Measurements from ENCODE around the gene USP32. TPM values are rescaled to one million over a fixed set of nuclear protein-coding genes. Genes with fewer than 3 reads are reported as not detected.

Gene USP32
- total RNA-seq, 1 donor from 2014 or later = 39.0 TPM

DNA sequence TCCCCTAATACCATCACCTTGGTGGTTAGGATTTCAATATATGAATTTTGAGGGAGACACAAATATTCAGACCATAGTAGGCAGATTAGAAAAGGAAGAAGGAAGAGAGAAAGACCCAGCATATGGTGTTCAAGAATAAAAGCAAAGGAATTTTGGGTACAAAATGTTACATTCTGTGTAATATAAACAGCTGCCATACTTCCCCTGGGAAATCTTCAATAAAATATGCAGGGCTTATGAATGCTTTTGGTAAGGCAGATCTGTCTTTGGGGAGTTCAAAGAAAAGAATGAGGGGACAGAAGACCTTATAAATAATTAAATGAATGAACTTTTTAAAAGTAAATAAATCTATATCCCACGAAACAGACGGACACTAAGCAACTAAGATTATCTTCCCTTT is 91.9 kb downstream of the USP32 start:
- DNase-seq (ENCODE audit: low spot score) = no peak

DNA sequence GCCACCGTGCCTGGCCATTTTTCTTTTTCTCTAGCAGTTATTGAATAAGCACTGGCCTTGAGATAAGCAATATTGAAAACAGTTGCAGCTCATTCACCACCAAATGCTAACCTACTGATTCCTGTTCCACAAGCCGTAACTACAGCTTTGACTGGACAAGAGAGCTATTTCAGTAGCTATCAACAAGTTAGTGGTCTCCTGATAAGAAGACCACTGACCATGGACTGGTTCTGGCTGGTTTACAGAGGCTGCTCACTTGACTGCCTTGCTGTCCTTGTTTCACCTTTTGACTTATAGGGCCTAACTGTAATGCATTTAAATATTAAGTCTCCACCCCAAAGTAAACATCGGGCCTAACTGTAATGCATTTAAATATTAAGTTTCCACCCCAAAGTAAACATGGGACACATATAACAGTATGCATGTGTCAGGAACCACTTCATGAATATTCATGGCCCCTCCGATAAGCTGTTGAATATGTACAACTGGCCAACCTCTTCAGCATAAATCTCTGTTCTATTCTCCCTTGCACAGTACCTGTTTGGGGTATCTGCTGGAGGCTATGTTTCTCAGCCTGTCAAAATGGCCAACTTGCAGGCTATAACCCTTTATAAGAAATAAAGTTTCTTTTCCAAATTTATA is 94.1 kb downstream of the USP32 start:
- no peak for DNase-seq (ENCODE audit: low spot score)

DNA sequence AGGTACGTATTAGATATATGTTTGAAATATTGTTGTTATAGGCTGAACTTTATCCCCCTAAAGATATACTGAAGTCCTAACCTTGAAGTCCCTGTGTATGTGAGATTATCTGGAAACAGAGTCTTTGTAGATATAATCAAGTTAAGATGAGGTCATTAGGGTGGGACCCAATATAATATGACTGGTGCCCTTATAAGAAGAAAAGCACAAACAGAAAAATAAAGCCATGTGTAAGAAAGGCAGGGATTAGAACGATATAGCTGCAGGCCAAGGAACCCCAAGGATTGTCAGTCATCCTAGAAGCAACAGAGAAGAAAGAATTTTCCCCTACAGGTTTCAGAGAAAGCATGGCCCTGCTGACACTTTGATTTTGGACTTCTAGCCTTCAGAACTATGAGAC is 95.8 kb downstream of the USP32 start:
- DNase-seq (ENCODE audit: low spot score) = no peak

DNA sequence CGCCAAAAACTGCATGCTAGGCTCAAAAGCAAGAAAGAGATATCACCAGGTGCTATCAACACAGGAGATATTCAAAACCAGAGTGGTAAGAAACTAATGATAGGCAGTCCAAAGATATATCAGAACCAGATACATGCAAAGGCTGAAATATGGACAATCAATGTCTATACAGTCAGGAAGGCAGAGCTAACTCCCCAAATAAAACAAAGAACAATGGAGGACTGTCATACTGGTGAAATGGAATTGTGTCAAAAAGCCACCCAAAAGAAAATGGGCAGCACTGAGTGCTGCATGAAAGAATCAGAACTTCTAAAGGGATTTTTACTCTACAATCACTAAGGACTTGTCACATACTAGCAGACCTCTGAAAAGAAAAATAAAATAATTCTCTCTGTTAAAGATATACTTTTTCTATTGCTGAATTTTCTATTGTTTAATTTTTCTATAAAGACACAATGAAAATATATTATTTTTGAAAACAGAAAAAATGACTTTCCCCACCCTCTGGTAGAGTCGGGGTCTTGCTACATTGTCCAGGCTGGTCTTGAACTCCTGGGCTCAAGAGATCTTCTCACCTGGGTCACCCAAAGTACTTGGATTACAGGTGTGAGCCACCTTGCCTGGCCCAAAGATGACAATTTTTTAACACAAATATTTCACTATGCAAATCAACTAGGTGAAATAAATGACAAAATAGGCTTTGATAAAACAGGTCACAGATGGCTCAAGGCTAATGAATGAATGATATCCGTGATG is 98.2 kb downstream of the USP32 start:
- DNase-seq (ENCODE audit: low spot score) = no peak

DNA sequence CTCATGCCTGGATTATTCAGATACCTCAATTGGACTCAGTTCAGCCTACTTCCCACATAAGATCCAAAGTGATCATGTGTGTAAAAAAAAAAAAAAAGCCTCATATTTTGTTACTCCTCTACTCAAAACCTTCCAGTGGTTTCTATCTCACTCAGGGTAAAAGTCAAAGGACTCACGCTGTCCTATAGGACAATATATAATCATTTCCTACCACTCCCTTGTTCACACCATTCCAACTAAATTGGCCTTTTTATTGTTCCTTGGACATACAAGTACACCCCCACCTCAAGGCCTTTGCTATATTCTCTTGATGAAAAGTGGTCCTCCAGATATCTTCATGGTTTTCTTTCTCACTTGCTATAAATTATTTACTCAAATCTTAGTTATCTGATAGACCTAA is 99.2 kb downstream of the USP32 start:
- no peak for DNase-seq (ENCODE audit: low spot score)

DNA sequence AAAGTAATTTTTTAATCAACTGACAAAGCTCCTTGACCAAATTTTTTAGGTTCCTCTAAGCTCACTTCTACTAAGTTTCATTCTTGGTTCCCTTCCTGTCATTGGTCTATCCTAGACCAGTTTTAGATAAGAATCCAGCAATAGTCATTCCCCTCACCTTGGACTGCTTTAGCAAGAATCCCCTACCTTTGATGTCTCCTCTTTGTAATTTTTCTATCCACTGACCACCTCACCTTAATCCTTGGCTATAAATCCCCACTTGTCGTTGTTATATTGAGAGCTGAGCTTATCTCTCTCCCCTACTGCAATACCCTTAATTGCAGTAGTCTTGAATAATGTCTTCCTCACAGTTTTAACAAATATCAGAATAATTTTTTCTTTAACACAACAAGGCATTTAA is 107.2 kb downstream of the USP32 start:
- DNase-seq (ENCODE audit: low spot score) = no peak

DNA sequence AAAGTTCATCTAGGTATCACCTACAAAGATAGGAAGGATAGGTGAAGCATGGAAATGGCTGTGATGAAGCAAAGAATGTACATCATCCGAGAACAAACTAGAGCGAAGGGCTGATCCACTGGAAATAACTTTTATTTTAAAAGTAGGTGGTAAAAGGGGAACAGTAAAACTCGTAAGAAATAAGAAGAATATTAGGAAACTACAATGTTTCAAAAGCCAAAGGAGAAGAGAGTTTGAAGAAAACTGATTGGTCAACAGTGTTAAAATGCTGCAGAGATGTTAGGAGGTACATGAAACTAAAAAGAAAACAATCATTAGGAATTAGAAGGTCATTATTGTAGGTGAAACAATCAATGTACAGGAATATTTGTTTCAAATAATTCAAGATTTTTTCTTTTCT is 108.1 kb downstream of the USP32 start:
- no peak for DNase-seq (ENCODE audit: low spot score)

DNA sequence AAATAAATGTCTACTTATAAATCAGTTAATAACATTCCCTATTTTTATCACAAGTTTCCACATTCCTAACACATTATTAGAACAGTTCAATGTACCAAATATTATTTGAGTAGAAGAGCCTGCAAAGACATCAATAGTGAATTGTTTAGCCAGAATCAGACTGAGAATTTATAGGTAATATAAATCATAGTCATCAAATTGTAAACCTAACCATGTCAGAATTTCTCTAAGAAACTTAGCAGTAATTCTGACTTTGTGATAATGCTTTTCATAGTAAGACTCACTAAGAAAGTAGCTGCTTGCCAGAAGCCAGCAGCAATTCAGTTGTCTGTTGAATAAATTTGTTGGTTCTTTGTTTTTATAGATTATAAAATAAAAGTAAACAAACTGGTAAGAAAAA is 111.3 kb downstream of the USP32 start:
- DNase-seq (ENCODE audit: low spot score) = no peak

DNA sequence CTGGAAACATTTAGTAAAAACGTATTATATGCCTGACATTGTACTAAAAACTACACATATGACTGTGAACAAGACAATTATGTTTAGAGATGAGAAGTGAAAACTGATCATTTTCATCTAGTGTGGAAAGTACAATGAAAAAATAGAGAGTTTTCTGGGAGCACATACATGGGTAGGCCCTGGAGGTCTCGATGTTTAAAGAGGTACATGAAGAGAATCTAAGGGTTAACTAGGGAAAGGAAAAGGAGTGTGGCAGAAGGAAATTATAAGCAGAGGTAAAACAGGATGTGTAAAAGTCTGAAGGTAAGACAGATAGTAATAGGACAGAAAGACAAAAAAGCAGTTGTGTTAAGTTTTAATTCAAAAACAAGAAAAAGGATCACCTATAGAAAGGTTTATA is 113.7 kb downstream of the USP32 start:
- no peak for DNase-seq (ENCODE audit: low spot score)

DNA sequence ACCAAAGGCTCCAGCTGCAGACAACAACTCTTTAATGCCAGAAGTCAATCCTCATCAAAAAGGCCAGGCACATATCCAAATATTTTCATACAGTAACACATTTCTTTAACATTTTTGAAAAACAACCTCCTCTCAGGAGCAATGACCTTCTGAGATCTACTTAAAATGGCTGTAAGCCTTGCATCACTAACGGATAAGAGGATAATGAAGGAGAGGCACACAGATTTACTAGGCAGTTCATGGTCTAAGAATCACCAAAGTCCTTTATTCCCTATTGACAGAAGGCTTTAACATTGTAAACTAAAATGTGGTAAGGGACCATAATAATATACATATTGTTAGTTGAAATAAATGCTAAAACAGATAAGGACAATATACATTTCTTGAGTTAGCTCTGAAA is 114.7 kb downstream of the USP32 start:
- no peak for DNase-seq (ENCODE audit: low spot score)

DNA sequence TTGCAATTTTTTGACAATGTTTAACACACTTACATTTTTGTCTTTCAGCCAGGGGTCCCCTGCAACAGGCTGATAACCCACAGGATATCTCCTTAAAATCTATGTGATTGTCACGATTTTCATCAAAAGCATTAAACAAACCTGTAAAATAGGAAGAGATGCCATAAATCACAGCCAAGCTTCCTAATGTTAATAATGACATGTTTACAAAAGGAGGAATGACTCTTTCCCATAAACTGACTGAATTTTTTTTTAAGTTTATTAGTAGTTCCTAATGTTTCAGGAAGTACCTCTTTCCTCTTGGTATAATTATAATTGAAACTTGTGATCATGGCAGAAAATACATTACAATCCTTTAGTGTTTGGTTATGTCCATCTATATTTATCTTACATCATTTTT is 122.5 kb downstream of the USP32 start:
- DNase-seq (ENCODE audit: low spot score) = no peak

DNA sequence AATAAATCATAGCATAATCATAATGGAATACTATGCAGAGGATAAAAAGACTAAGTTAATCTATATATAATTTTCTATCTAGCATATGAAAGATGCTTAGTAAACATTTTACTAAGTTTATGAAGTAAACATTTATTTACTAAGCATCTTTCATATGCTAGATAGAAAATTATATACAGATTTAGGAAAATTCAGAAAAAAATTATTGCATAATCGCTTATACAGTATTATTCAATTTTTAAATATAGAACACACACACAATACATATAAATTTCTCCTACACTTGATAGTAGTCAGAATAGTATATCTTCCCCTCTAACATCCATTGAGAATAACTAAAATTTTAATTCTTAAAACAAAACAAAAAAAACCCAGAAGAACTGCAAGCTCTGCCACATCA is 131.4 kb downstream of the USP32 start:
- DNase-seq (ENCODE audit: low spot score) = no peak

DNA sequence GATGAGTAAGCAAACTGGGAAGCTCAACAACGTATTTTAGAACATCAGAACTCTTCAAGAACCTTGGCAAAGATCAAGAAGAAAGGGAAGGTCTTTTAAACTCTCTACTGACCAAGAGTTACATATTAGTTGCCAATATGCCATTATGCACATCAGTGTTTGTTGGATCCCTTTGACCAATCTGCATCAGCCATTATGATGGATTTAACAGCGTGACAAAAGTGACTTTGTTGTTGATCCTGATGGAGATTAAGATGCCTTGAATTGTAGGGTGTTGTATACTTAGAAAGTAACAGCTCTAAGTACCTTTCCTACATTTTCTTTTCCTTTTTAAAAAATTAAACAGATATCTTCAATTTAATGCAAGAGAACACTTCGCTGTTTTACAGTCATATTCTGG is 133.6 kb downstream of the USP32 start:
- DNase-seq (ENCODE audit: low spot score) = no peak

DNA sequence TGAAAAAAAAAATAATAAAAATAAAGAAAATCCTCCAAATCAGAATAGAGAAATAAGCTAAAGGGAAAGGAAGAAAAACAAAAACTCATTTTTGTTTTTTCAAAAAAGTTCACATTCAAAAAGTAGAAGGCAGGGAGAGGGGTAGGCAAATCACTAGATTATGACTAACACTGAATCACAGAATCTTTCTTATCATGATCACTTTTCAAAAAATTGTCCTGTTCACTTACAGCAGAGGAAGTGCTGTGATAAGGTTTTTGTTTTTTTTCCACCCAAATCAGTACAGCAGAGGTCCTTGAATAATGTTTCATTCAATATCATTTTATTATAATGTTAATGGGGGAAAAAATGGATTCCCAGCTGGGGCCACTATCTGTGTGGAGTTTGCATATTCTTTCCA is 135.8 kb downstream of the USP32 start:
- DNase-seq (ENCODE audit: low spot score) = no peak

DNA sequence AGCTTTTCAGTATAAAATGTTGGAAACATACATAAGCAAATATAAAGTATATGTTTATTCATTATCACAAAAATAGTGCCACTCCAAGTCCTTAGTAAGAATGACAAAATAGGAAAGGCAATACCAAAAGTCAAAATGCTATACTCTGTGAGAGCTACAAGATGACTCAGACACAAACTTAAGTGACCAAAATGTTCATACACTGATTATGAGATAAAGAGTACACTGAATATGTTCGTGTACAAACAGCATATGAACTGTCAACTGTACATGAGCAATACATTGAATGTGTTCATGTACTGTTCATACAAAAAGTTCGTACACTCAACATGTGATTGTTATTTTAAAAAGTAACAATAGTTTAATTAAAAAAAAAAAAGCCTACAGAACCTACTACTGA is 138.9 kb downstream of the USP32 start:
- DNase-seq (ENCODE audit: low spot score) = no peak

DNA sequence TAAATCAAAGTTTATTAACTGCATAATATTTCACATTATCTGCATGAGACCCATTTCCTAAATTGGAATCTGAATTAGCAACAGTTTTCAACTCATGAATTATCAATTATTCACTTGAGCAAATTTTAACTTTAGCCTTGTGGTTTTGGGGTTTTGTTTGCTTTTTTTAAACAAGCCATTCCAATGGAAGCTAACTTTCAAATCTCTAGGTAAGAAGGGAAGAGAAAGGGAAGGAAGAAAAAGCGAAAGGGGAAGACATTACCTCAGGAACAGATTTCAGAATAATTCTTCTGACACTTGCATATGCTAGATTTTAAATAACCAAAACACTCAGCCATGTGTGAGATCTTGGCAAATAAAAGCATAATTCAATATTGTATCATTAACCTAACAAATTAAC is 139.5 kb downstream of the USP32 start:
- DNase-seq (ENCODE audit: low spot score) = no peak

DNA sequence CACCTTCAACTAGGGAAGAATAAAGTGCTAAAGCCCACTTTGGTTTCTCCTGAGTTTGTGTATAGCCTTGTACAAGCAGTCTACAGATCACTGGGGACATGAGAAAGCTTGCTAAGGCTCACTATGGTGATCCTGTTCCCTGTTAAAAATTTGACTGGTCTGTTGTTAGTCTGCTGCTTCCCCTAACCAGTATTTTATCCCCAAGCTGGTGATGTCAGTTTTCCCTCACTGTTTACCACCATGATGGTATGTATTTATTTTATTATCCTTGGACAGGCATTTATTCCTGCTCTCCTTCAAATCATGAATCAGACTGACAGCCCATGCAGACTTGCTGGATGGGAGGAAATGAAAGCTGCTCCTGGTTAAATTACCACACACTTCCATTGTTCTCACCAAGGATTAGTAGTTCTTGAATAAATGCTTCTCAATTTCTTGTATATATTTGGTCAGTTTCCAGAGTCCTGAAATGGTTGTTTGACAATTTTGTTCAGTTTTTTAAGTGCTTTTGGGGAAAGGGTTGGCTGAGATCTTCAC is 142.6 kb downstream of the USP32 start:
- DNase-seq (ENCODE audit: low spot score) = no peak

DNA sequence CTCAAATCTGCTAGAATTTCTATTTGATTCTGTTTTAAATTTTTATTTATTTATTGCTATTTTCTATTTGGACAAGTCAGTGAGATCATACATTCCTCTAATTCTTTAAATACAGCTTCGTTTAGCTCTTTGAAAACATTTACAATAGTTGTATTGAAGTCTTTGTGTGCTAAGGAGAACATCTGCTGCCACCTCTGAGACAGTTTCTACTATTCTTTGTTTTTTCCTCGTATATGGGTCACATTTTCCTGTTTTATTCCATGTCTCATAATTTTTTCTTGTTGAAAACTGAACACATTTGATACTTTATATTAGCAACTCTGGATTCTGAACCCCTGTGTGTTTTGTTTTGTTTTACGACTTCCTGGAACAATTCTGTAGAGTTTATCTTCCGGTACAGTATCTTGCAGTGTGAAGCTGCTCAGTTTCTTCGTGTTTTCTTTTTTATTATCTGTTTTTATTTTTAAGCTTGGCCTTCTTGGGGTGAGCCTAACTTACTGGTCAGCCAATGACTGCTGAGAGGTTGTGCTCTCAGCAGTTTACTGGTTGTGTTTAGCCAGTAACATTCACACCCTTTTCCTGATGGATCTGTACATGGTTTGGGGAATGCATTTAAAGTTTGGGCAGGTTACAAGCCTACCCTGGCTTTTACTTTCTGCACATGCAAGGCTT is 143.2 kb downstream of the USP32 start:
- DNase-seq (ENCODE audit: low spot score) = no peak

DNA sequence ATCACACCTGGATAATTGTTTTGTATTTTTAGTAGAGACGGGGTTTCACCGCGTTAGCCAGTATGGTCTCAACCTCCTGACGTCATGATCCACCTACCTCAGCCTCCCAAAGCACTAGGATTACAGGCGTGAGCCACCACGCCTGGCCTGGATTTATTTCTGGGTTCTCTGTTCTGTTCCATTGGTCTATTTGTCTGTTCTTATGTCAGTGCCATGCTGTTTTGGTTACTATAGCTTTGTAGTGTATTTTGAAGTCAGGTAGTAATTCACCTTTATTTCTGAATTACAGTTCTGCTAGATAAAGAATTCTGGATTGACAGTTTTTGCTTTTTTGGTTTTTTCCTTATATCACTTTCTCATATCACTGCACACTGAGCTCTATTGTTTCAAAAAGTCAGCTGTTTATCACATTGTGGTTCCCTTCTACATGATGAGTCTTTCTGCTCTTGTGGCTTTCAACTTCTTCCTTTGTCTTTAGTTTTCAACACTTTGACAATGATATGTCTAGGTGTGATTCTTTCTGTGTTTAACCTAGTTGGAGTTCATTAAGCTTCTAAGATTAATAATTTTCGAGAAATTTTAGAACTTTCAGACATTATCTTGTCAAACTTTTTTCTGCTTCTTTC is 144.0 kb downstream of the USP32 start:
- DNase-seq (ENCODE audit: low spot score) = no peak

DNA sequence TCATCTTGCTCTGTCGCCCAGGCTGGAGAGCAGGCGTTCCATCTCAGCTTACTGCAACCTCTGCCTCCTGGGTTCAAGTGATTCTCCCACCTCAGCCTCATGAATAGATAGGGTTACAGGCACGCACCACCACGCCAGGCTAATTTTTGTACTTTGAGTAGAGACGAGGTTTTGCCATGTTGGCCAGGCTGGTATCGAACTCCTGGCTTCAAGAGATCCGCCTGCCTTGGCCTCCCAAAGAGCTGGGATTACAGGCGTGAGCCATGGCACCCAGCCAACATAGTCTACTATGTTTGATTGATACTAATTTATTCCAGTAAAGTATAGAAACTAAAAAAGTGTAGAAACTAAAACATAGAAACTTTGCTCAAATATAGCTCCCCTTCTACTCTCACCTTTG is 147.3 kb downstream of the USP32 start:
- DNase-seq (ENCODE audit: low spot score) = no peak

DNA sequence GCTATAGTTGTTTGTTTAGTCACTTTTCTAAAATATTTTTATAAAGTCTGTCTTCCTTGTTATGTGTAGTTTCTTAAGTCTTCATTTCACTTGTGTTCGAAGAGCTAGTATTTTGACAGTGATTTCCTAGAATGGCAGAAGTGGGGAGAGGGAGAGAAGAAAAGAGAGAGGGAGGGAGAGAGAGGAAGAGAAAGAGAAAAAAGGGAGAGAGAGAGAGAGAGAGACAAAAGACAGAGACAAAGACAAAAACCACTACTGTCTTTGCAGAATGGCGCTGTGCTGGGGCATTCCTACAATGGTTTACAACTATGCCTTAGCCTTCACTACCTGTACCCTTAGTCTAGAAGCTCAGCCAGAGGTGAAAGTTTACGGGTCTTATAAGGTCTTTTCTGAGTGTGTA is 151.6 kb downstream of the USP32 start:
- no peak for DNase-seq (ENCODE audit: low spot score)

DNA sequence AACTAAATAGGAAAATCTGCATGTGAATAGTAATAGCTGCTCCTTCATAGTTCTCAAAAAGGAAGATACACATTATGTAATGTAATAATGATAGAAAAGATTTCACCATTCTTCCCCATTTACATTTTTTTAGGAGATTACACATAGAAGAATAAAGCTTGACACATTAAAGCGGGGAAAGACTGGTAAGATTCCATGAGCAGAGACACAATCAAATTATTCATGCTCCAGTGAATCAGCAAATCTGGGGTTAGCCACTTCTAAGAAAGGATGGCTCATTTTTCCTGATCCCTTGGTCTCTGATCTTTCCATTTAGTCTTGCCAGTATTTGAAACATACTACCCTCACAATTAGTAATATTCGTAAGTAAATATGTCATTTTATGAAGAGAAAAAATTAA is 160.2 kb downstream of the USP32 start:
- no peak for DNase-seq (ENCODE audit: low spot score)

DNA sequence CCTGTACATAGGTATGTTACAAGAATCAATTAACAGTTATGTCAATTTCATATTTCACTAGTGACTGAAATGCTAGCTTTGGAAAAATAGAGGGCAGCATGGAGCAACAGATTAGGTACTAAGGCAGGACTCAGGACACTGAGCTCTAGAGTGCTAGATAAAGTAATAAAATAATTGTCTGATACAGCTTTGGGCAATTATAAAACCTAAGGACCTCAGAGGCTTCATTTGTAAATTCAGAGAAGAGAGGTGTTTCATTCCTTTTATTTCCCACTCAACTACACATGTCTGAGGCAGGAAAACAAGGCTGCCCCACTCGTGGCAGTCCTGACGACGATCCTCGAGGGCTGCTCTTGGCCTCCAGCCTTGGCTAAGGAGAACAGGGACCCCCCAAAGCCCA is 160.7 kb downstream of the USP32 start:
- no peak for DNase-seq (ENCODE audit: low spot score)
